Fibroblast of the aortic adventitia (primary cell): Measurements from ENCODE around the gene SRPK2. TPM values are rescaled to one million over a fixed set of nuclear protein-coding genes. Genes with fewer than 3 reads are reported as not detected.

ENCODE experiments used
- DNase-seq: peaks from one replicate; pipeline ENCODE4 v3.0.0-alpha.2; 2010; ENCODE audit warnings: low read depth
- H3K4me3 ChIP-seq: 2 replicates; pipeline ENCODE4 v1.5.1; 2011; ENCODE audit warnings: low read depth, mild to moderate bottlenecking, control low read depth, low read length, moderate library complexity
- CTCF ChIP-seq: IDR thresholded peaks from 2 replicates; pipeline ENCODE4 v1.5.1; 2011; ENCODE audit warnings: mild to moderate bottlenecking, low read length, control low read depth, inconsistent platforms; ENCODE audit not compliant: insufficient read depth
- total RNA-seq: library from RNA; depleted of rRNA; stranded (reverse); fragments of >200 nt; gene quantifications from 2 replicates; pipeline ENCODE4 v1.2.3, GENCODE V29; 2012; ENCODE audit warnings: low replicate concordance

SRPK2 gene
- total RNA-seq, 1 donor: 50.8 TPM

GRCh38 chr7:105212212-105212611 is 176.5 kb downstream of the SRPK2 start:
- no peak overlapping the region for H3K4me3 ChIP-seq

GRCh38 chr7:105210721-105211205 is 178.0 kb downstream of the SRPK2 start:
- H3K4me3 ChIP-seq: no peak overlapping the region
- peak; percentile 72 for DNase-seq
- TF ChIP-seq CTCF: peak; percentile 29

More at GRCh38 chr7:105212212-105212611, 176.5 kb downstream of the SRPK2 start:
- no peak for TF ChIP-seq CTCF
- no peak for DNase-seq

GRCh38 chr7:105209870-105210269 is 178.9 kb downstream of the SRPK2 start:
- TF ChIP-seq CTCF: no peak
- DNase-seq: no peak

GRCh38 chr7:105209433-105209832 is 179.3 kb downstream of the SRPK2 start:
- no peak for DNase-seq
- H3K4me3 ChIP-seq: no peak overlapping the region
- no peak for TF ChIP-seq CTCF

More at GRCh38 chr7:105209870-105210269, 178.9 kb downstream of the SRPK2 start:
- no peak overlapping the region for H3K4me3 ChIP-seq

- no peak overlapping the region for H3K4me3 ChIP-seq
- no peak for TF ChIP-seq CTCF
- DNase-seq: no peak
These were observed 181.7 kb downstream of the SRPK2 start for GRCh38 chr7:105206985-105207384.

GRCh38 chr7:105205592-105206237 is 183.0 kb downstream of the SRPK2 start:
- DNase-seq: peak; percentile 24
- no peak for TF ChIP-seq CTCF
- H3K4me3 ChIP-seq: no peak overlapping the region

- no peak for DNase-seq
- H3K4me3 ChIP-seq: no peak overlapping the region
- TF ChIP-seq CTCF: no peak
These were observed 183.8 kb downstream of the SRPK2 start for GRCh38 chr7:105204953-105205352.
